ENCODE data around the gene SLC17A4.

Gene SLC17A4

GRCh38 chr6:25830458-25830857 lies 75.9 kb downstream of the SLC17A4 start:
- DNase-seq: no peak

All from NCI-H774 (cell line).